Measurements from ENCODE around the gene NAA40.

Gene NAA40

GRCh38 chr11:63944987-63945386 is 6.2 kb downstream of the NAA40 start:
- Histone ChIP-seq H3K9me3 (ENCODE audit: control insufficient read depth, insufficient read depth, low read depth, low read length) (no peaks in the 10 kb centered on the region), H3K27ac (ENCODE audit: extremely low read depth, low read depth, low read length) (no peak overlapping the region), H3K36me3 (ENCODE audit: control insufficient read depth in 2 of 2, insufficient read depth in 1 of 2, low read length in 2 of 2) (peaks cover 4 to 65% of the 10 kb centered on the region in 2 experiments; a peak in 2 of 3 replicates), H3K4me1 (ENCODE audit: control insufficient read depth, insufficient read depth, low read length) (no peaks in the 10 kb centered on the region), H3K4me3 (ENCODE audit: low read depth, low read length) (no peak overlapping the region)
- POLR2A ChIA-PET: interaction anchor here (1.9 kb wide), 2 partner anchors 106 to 176 kb away, joined by 8 to 14 read pairs; partner anchors contain the start of genes MARK2 and ZFTA
- TF ChIP-seq ZNF449 (tag by site-specific recombination; IDR thresholded peaks at IDR 0.05): peak; percentile 65
- TF ChIP-seq ZNF600 (tag by site-specific recombination; IDR thresholded peaks at IDR 0.05): no peak
- CTCF ChIA-PET: interaction anchor here (0.6 to 7.5 kb wide), 18 partner anchors 9 to 206 kb away, joined by 3 to 135 read pairs (median 4); partner anchors contain the start of genes MARK2 and RCOR2

GRCh38 chr11:63945477-63946163 is 6.8 kb downstream of the NAA40 start:
- TF ChIP-seq ZNF19 (tag by site-specific recombination; IDR thresholded peaks at IDR 0.05; ENCODE audit: low read depth) (no peak), ZNF350 (tag by site-specific recombination; IDR thresholded peaks at IDR 0.05) (no peak), ZNF660 (tag by site-specific recombination; IDR thresholded peaks at IDR 0.05) (0 out of 2 replicates have a peak, but pooled peaks have one; percentile 14), ZNF341 (tag by site-specific recombination; IDR thresholded peaks at IDR 0.05; ENCODE audit: low read depth) (0 out of 2 replicates have a peak, but pooled peaks have one; percentile 7), ZNF580 (tag by site-specific recombination; IDR thresholded peaks at IDR 0.05) (no peak), ZNF654 (tag by site-specific recombination; IDR thresholded peaks at IDR 0.05; ENCODE audit: low read depth) (peak; percentile 72), YY2 (tag by site-specific recombination; IDR thresholded peaks at IDR 0.05) (no peak), IKZF3 (tag by site-specific recombination; IDR thresholded peaks at IDR 0.05) (peak; percentile 36; the same call in 1 of the 2 replicates), ZNF561 (tag by site-specific recombination; IDR thresholded peaks at IDR 0.05; ENCODE audit: borderline replicate concordance) (0 out of 2 replicates have a peak, but pooled peaks have one; percentile 24), ZNF394 (tag by site-specific recombination; IDR thresholded peaks at IDR 0.05; ENCODE audit: borderline replicate concordance) (peak; percentile 66; the same call in 1 of the 2 replicates), ZNF600 (tag by site-specific recombination; IDR thresholded peaks at IDR 0.05) (peak; percentile 50; the same call in 1 of the 2 replicates), ZNF416 (tag by site-specific recombination; IDR thresholded peaks at IDR 0.05) (no peak), CTCF (tag by site-specific recombination; IDR thresholded peaks at IDR 0.05) (peak; percentile 64), ZIC2 (tag by site-specific recombination; IDR thresholded peaks at IDR 0.05) (0 out of 2 replicates have a peak, but pooled peaks have one; percentile 15), ZBTB48 (tag by site-specific recombination; IDR thresholded peaks at IDR 0.05) (peak; percentile 59; the same call in 1 of the 2 replicates), ZFHX2 (tag by site-specific recombination; conservative IDR thresholded peaks at IDR 0.05) (peak; percentile 56), EGR2 (tag by site-specific recombination; IDR thresholded peaks at IDR 0.05; ENCODE audit: low read depth) (peak; percentile 66; the same call in 1 of the 2 replicates), PRDM10 (tag by site-specific recombination; IDR thresholded peaks at IDR 0.05) (peak; percentile 67)
- Histone ChIP-seq H3K4me1 (ENCODE audit: control insufficient read depth, insufficient read depth, low read length) (no peaks in the 10 kb centered on the region), H3K36me3 (ENCODE audit: control insufficient read depth in 2 of 2, insufficient read depth in 1 of 2, low read length in 2 of 2) (peaks cover 4 to 70% of the 10 kb centered on the region in 2 experiments; a peak in 2 of 3 replicates), H3K27ac (ENCODE audit: extremely low read depth, low read depth, low read length) (no peak overlapping the region), H3K4me3 (ENCODE audit: low read depth, low read length) (no peak overlapping the region), H3K9me3 (ENCODE audit: control insufficient read depth, insufficient read depth, low read depth, low read length) (no peaks in the 10 kb centered on the region)
- POLR2A ChIA-PET: interaction anchor here (1.0 to 1.9 kb wide), 5 partner anchors 14 to 177 kb away, joined by 3 to 14 read pairs (median 5); partner anchors contain the start of genes MARK2, RCOR2 and ZFTA
- CTCF ChIA-PET: interaction anchor here (0.5 to 7.5 kb wide), 34 partner anchors 9 to 1385 kb away, joined by 3 to 135 read pairs (median 4); partner anchors contain the start of genes MARK2 and RCOR2

Data from HEK293 (cell line).